Measurements from ENCODE around the gene SCTR.

The SCTR gene

DNA sequence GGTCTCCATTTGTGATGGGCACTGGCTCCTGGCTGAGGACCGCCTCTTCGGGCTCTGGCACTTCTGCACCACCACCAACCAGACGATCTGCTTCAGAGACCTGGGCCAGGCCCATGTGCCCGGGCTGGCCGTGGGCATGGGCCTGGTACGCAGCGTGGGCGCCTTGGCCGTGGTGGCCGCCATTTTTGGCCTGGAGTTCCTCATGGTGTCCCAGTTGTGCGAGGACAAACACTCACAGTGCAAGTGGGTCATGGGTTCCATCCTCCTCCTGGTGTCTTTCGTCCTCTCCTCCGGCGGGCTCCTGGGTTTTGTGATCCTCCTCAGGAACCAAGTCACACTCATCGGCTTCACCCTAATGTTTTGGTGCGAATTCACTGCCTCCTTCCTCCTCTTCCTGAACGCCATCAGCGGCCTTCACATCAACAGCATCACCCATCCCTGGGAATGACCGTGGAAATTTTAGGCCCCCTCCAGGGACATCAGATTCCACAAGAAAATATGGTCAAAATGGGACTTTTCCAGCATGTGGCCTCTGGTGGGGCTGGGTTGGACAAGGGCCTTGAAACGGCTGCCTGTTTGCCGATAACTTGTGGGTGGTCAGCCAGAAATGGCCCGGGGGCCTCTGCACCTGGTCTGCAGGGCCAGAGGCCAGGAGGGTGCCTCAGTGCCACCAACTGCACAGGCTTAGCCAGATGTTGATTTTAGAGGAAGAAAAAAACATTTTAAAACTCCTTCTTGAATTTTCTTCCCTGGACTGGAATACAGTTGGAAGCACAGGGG is 87.1 kb downstream of the SCTR start:
- H3K4me3 ChIP-seq (ENCODE audit: low read depth, low read length): no peak overlapping the region
- no peak for TF ChIP-seq CTCF (IDR thresholded peaks at IDR 0.05; ENCODE audit: low read depth, low read length, missing control alignments)
- DNase-seq (ENCODE audit: low read depth): no peak

GRCh38 chr2:119435953-119436297 is 88.4 kb downstream of the SCTR start:
- no peak for DNase-seq (ENCODE audit: low read depth)
- TF ChIP-seq CTCF (IDR thresholded peaks at IDR 0.05; ENCODE audit: low read depth, low read length, missing control alignments): no peak
- H3K4me3 ChIP-seq (ENCODE audit: low read depth, low read length): no peak overlapping the region

DNA sequence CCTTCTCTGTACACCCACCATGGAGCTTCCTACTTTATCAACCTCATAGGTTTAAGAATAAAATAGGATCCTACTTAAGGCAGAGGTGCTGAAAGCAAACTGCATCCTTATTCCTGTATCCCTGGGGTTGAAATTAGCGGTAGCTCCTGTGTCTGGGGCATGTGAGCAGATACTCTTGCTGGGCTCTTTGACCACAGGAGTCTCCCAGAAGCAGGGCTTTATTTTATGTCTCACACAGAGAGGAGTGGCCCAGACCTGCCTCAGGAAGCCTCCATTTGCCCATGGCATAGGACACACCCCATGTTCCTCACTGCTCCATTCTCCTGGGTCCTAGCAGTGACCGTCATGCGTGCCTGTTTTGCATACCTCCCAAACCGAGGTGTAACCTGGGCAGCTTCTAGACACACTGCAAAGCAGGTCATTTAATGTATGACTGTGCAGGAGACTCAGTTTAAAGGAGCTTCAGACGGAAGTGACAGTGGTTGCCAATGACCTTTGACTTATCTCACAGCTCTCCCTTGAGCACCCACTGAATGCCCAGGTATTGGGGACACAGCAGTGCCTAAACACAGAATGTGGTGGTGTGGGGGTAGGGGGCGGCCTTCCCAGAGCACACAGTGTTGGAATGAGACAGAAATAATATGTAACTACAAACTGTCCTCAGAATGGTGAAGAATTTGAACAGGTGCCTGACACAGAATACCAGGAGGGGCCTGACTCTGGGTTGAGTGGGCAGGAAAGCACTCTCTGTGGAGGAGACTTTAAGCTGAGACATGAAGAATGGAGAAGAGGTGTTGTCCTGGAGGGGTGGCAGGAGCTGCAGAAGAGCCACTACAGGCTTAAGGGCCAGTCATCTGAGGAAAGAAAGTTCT is 89.0 kb downstream of the SCTR start:
- H3K4me3 ChIP-seq (ENCODE audit: low read depth, low read length): no peak overlapping the region
- no peak for DNase-seq (ENCODE audit: low read depth)
- TF ChIP-seq CTCF (IDR thresholded peaks at IDR 0.05; ENCODE audit: low read depth, low read length, missing control alignments): no peak

- no peak for DNase-seq (ENCODE audit: low read depth)
- no peak for TF ChIP-seq CTCF (IDR thresholded peaks at IDR 0.05; ENCODE audit: low read depth, low read length, missing control alignments)
- no peak overlapping the region for H3K4me3 ChIP-seq (ENCODE audit: low read depth, low read length)
Observed at GRCh38 chr2:119434664-119435063, 89.6 kb downstream of the SCTR start.

DNA sequence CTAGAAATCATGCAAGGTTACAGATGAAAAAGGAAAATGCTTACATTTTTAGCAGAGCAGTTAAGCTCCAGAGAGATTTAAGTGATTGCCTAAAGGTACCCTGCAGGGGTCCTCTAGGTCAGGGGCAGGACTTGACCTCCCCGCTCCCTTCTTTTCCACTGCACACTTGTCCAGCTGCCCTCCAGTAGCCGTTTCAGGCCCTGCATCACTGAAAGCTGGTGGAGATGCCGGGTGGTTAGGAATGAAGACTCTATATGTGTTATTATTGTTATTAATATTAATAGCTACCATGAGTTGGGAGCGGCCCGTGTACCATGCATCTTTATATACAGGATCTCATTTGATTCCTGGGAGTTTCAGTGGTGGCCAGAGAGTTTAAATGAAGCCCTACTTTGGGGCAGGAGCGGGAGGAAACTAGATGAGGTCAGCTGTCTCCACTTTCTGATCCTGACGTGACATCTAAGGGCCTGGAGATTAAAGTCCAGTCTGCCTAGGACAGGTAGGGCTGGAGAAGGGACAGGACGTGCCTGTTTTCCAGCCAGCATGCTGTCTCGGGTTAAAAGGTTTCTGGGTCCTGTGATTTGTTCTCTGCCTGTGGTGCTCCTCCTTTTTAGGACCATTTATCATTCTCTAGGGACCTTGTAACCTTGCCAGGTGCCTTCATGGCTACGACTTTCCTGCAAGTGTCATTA is 90.5 kb downstream of the SCTR start:
- no peak overlapping the region for H3K4me3 ChIP-seq (ENCODE audit: low read depth, low read length)
- no peak for DNase-seq (ENCODE audit: low read depth)
- TF ChIP-seq CTCF (IDR thresholded peaks at IDR 0.05; ENCODE audit: low read depth, low read length, missing control alignments): no peak

DNA sequence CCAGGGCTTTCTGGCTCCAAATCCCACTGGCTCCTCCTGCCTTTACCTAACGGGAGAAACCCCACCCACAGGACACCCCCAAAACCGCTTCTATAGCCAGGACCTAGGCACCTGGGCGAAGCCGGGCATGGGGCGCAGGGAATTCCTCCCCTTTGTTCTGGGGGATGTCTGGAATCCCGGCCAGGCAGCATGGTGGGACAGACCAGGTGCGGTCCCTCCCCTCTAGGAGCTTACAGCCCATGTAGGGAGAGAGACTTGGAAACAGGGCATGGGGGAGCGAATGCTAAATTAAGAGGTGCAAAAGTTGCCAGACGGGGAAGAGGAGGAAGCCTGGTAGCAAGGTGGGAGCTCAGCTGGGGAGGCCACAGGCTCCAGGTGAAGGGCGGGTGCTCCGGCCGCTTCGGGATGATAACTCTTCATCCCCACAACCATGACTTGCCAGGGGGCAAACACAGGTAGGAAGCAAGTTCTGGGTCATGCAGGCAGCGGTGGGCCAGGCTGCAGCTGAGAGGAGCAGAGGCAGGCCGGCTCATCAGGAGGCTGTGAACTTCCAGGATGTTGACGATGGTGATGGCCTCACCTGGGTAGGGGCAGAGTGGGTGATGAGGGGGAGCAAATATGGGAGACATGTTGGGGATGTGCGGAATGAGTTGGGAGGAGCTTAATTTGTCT is 91.3 kb downstream of the SCTR start:
- no peak overlapping the region for H3K4me3 ChIP-seq (ENCODE audit: low read depth, low read length)
- TF ChIP-seq CTCF (IDR thresholded peaks at IDR 0.05; ENCODE audit: low read depth, low read length, missing control alignments): no peak
- DNase-seq (ENCODE audit: low read depth): no peak

Data from GM12864 (cell line).